ENCODE data around the gene DPYD. TPM values are rescaled to one million over a fixed set of nuclear protein-coding genes. Genes with fewer than 3 reads are reported as not detected.

Gene DPYD
- total and polyA plus RNA-seq, 9 of the 15 experiments (the other 6 are each of a cell fraction or from before 2014, with no cell fraction given), result 0.03 to 0.25 (median 0.08) TPM; not detected in 2

GRCh38 chr1:97136996-97137395 is 783.8 kb downstream of the DPYD start:
- no peaks in the 10 kb centered on the region for H3K9me1 ChIP-seq (ENCODE audit: control insufficient read depth, insufficient read depth, low read length)
- H2AFZ ChIP-seq (ENCODE audit: low read depth, low read length), result no peak overlapping the region
- no peak for ATAC-seq
- no peaks in the 10 kb centered on the region for H3K27me3 ChIP-seq (ENCODE audit: control insufficient read depth in 2 of 2, insufficient read depth in 2 of 2, low read length in 2 of 2)
- no peak for DNase-seq (ENCODE audit: extremely low read depth in 1 of 4, low spot score in 3 of 4)
- no peaks in the 10 kb centered on the region for H3K4me1 ChIP-seq (replicated peaks in 1 of 2; ENCODE audit: control insufficient read depth in 2 of 2, insufficient read depth in 2 of 2, low read length in 2 of 2)
- 0% methylated on average over 5 of the region's 5 CpGs for WGBS (ENCODE audit: insufficient coverage, low coverage, missing lambda C conversion rate)
- H3K79me2 ChIP-seq (ENCODE audit: control insufficient read depth, insufficient read depth, low read length), result no peaks in the 10 kb centered on the region
- no peaks in the 10 kb centered on the region for H4K20me1 ChIP-seq (replicated peaks; ENCODE audit: control insufficient read depth, insufficient read depth, low read length)
- ChIA-PET CTCF (ENCODE audit: low intra/inter-chr PET ratio) (no interaction called here), POLR2A (no interaction called here)
- no TSS peak for BruUV-seq (replicated peaks)
- H3K9me3 ChIP-seq (replicated peaks; ENCODE audit: control insufficient read depth, insufficient read depth, low read depth, low read length), result peaks cover 3% of the 10 kb centered on the region; the same call in 1 of the 2 replicates
- FAIRE-seq, result no peak
- H3K36me3 ChIP-seq (ENCODE audit: control insufficient read depth, insufficient read depth, low read length), result no peaks in the 10 kb centered on the region
- H3K9ac ChIP-seq (ENCODE audit: insufficient read depth in 1 of 2, low read depth in 2 of 2, low read length in 2 of 2), result no peak overlapping the region
- TF ChIP-seq POLR2AphosphoS2 (IDR thresholded peaks at IDR 0.05; ENCODE audit: low read length), result no peak
- no peak for TF ChIP-seq HLTF (IDR thresholded peaks at IDR 0.05)
- no peak for TF ChIP-seq TEAD2 (tag; IDR thresholded peaks at IDR 0.05)
- no peak for TF ChIP-seq SMAD2 (IDR thresholded peaks at IDR 0.05; ENCODE audit: low read depth, low read length)
- no peak for TF ChIP-seq MNT (conservative IDR thresholded peaks at IDR 0.05)
- TF ChIP-seq, protein P1, sequence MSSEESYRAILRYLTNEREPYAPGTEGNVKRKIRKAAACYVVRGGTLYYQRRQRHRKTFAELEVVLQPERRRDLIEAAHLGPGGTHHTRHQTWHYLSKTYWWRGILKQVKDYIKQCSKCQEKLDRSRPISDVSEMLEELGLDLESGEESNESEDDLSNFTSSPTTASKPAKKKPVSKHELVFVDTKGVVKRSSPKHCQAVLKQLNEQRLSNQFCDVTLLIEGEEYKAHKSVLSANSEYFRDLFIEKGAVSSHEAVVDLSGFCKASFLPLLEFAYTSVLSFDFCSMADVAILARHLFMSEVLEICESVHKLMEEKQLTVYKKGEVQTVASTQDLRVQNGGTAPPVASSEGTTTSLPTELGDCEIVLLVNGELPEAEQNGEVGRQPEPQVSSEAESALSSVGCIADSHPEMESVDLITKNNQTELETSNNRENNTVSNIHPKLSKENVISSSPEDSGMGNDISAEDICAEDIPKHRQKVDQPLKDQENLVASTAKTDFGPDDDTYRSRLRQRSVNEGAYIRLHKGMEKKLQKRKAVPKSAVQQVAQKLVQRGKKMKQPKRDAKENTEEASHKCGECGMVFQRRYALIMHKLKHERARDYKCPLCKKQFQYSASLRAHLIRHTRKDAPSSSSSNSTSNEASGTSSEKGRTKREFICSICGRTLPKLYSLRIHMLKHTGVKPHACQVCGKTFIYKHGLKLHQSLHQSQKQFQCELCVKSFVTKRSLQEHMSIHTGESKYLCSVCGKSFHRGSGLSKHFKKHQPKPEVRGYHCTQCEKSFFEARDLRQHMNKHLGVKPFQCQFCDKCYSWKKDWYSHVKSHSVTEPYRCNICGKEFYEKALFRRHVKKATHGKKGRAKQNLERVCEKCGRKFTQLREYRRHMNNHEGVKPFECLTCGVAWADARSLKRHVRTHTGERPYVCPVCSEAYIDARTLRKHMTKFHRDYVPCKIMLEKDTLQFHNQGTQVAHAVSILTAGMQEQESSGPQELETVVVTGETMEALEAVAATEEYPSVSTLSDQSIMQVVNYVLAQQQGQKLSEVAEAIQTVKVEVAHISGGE (CRISPR knock-in tag; IDR thresholded peaks at IDR 0.05), result no peak
- no peak for TF ChIP-seq NONO (IDR thresholded peaks at IDR 0.05; ENCODE audit: low read depth in 2 of 2, low read length in 1 of 2)
- TF ChIP-seq SPI1 (IDR thresholded peaks at IDR 0.05; ENCODE audit: borderline replicate concordance, low read depth, low read length), result no peak
- H3K27ac ChIP-seq (ENCODE audit: extremely low read depth, low read depth, low read length), result no peak overlapping the region
- H3K4me3 ChIP-seq, result no peak overlapping the region
- H3K4me2 ChIP-seq (ENCODE audit: insufficient read depth, low read length), result no peak overlapping the region
- in situ Hi-C loops (cut with MboI), result no loop called here
- intact Hi-C loops (cut with micrococcal nuclease), result no loop called here
